GM18526 (cell line): ENCODE measurements around the gene PDZD8.

ENCODE experiments used
- POLR2A ChIP-seq: IDR thresholded peaks from 3 replicates; pipeline ENCODE4 v1.6.1; 2011; ENCODE audit not compliant: insufficient read length; ENCODE audit errors: extremely low read depth

PDZD8 gene

DNA sequence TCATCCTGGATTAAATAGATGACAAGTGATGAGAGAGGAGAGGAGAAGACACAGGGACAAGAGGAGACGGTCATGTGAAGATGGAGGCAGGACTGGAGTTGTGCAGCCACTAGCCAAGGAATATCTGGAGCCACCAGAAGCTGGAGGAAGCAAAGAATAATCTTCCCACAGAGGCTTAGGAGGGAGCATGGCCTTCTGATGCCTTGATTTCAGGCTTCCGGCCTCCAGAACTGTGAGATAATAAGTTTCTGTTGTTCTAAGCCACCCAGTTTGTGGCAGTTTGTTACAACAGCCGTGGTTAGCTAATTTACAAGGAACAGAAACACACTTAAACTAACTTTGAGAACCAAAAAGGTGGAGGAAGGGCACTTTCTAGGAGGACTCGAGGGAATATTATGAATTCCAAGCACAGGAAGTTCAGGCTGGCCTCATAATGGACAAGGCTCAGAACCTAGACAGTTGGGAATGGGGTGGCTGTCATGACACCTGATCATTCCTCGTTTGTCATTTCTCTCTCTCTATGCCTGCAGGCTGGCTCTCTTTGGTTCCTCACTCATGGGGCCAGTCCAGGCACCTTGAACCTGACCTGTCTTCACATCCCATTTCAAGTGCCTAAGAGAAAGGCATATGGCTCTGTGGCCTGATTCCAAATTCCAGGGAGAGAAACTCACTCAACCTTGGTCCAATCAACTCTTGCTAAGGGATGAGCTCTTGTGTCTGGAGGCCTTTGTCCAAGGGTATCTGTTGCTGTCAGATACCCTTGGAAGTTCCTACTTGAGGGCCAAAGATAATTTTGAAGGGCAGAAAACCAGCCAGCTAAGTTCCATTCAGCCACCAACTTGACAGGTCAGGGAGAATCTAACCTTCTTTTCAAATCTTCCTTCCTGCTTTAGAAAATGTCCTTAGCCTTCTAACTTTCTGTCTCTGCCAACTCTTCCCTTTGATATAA, 33.5 kb upstream of the PDZD8 start:
- no peak for TF ChIP-seq POLR2A

DNA sequence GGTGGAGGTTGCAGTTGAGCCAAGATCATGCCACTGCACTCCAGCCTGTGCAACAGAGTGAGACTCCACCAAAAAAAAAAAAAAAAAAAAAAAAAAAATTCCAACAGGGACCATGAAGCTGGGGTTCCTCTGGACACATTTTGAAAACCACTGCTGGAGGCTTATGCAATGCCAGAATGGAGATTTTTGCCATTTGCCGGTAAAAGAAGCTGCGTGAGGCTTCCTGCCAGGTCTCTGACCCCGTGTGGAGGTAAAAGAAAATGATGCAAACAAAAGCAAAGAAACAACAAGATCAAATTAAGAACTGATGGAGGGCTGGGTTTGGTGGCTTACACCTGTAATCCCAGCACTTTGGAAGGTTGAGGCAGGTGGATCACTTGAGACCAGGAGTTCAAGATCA, 30.5 kb upstream of the PDZD8 start:
- TF ChIP-seq POLR2A = no peak

DNA sequence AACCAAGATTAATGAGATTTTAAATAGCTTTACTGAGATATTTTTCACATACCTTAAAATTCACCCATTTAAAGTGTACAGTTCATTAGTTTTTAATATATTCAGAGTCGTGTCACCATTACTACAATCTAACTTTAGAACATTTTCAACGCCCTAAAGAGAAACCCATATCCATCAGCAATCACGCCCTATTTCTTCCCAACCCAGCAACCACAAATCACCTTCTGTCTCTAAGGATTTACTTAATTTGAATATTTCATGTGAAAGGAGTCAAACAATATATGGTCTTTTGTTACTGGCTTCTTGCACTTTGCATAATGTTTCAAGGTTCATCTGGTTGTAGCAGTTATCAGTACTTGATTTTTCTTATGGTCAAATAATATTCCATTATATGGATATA, 25.1 kb upstream of the PDZD8 start:
- TF ChIP-seq POLR2A = no peak

DNA sequence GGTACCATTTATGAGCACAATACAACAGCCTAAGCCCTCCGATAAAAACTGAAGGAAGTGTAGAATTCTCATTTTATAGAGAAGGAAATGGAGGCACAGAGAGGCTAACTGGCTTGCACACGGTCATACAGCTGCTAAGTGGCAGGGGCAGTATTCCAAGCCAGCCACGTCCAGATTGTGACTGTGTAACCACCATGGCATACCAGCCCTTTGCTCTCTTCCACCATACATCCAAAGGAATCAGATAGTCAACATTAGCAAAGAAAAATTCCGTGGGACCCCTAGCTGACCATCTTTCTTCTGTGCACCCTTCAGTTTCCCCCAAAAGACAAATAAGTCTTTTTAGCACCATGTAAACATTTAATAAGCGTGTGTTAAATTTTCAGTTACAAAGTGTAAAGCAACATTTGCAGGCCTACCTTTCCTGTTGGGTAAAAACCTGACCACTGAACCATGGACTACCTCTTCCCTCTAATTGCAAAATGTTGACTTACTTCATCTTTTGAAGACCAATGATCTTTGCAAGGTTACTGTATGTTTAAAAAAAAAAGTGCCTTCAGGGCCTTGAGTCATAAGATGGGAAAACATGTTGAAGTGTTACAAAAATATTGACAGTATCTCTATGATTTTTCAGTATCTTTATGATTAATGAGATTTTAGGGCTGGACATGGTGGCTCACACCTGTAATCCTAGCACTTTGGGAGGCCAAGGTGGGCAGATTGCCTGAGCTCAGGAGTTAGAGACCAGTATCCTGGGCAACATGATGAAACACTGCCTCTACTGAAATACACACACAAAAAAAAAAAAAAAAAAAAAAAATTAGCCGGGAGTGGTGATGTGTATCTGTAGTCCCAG, 24.3 kb upstream of the PDZD8 start:
- TF ChIP-seq POLR2A = no peak

DNA sequence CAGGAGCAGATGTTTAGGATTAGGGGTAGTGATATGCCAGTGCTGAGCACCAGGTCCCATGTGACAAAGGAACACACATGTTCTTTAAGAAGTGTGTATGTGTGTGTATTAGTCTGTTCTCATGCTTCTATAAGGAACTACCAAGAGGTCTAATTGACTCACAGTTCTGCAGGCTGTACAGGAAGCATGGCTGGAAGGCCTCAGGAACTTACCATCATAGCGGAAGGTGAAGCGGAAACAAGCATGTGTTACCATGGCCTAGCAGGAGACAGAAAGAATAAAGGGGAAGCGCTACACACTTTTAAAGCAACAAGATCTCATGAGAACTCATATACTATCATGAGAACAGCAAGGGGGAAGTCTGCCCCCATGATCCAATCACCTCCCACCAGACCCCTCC, 22.8 kb upstream of the PDZD8 start:
- no peak for TF ChIP-seq POLR2A

DNA sequence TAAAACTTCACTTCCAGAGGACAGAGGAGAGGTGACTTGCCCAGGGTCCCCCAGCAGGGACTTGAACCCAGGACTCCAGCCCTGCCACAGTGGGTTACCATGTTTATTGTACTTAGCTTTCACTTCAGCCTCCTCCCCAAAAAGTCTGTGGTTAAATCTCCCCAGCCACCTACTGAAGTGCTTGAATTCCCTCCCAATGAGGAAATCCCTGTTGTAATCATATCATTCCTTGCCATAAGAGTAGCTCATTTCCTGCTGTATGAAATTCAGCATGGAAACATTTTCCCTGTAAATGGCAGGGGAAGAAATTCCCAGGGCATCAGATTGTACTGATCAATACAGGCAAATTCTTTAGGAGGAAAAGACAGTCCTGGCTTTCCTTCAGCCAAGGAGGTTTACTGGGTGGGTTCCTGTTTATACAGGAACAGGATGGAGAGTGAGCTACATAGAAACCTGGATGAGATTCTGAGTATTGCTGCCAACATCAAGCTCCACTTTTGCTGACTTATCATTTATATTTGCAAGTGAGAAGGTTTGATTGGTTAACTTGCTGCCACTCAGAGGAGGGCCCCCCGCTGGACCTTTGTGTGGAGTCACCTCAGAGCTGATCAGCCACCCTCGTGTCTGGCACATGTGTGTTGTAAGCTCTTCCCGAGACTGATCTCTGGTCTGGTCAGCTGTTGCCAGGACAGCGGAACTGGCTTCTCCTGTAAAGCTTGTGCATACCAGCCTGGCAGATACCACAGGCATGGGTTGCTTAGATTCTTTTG, 16.4 kb upstream of the PDZD8 start:
- no peak for TF ChIP-seq POLR2A

DNA sequence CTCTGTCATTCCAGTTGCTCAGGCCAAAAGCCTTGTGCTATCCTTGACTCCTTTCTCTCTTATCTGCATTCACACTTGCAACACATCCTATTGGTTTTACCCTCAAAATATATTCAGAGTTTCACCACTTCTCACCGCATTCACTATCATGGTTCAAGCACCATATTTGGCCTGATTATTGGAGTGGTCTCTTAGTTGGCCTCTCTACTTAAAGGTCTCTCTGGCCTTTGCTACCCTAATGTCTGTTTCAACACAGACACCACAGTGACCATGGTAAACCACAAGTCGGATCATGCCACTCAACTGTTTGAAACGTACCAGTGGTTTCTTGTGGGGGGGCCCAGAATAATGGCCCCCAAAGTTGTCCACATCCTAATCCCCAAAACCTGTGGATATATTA, 15.2 kb upstream of the PDZD8 start:
- no peak for TF ChIP-seq POLR2A

DNA sequence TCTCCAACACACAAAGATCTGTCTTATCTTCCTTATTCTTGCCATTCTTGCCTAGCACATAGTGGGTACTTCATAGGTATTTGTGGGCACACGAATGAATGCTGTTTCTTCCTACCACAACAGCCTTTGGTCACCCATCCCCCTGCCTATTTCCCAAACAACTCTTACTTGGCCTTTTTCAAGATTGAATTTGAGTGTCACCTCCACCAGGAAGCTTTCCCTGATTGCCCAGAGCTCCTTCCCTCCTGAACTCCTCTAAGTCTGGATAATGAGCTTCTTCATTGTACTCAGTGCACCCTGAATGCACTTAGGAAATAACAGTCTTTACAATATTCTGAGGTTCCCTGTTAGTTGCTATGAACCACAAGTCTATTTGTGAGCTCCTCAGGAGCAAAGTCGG, 11.6 kb upstream of the PDZD8 start:
- no peak for TF ChIP-seq POLR2A

DNA sequence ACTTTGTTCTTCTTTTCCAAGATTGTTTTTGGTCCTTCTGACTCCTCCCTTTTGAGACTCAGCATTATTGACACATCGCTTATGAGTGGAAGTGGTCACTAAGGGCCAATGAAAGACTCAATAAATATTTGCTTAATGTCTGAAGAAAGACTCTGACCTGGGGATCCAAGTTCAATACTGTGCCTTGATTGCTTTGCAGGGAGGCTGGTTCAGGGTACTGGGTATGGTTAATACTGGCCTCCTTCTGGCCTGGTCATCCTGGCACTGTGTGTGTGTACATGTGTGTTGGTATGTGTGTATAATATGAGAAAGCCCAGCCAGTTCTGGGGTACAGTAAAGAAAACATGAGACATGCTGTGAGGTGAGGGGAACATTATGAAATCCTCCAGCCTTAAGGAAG, 7.6 kb upstream of the PDZD8 start:
- no peak for TF ChIP-seq POLR2A

DNA sequence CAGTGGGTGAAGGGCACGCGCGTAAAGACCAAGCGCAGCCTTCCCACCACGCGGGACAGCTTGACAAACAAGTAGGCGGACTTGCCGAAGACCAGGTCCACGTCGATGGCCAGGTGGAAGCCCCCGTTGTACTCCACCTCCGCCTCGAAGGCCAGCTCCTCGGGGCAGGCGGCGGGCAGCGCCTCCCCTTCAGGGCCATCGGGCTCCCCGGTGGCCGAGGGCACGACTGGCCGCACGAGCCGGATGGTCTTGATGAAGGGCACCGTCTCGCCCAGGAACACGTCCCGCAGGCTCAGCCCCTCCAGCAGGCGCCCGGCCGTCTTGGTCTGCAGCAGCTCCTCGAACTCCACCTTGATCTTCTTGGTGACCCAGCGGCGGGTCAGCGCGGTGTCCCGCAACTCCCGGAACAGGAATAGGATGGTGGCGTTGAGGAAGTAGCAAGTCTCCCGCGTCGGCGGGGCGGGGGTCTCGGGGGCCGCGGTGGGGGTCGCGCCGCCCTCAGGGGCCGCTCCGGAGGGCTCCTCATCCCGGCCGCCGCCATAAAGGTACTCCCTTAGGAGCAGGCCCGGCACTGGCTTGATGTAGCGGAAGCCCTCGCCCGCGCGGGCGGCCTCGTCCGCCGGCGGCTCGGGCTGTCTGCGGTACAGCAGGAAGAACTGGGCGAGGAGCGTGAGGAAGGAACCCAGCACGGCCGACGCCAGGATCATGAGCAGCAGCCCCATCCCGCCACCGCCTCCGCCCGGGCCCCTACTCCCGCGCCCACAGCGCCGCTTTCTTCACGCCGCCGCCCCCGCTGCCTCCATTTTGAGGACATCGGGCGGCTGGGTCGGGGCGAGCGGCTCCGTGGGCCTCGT, 507 bp downstream of the PDZD8 start:
- TF ChIP-seq POLR2A = no peak

DNA sequence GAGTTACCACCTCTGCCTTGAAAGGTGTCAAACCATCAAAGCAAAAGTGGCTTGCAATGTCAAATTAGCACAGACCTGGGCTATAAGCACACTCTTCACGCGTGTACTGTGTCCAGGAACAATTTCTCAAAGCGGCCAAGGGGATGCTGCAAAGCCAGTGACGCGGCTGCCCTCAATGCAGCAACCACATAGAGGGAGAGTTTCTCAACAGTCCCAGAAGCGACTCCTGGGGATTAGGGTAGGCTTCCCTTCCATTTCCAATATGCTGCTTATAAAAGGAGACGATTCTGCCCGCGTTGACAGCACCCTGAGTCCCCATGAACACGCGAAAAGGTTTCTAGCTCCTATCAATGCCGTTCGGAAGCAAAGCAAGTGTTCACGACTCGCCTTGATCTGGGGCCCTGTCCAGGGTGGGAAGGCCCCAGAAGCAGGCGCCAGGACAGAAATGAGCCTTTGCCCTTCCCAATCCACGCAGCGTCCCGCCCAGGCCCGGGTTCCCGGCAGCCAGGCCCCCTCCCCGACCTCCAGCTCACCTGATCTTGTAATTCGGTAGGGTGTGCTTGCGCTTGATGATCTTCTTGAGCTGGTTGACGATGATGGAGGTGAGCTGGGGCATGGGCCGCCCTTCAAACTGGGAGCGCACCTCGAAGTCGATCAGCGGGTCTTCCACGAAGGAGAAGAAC, 1.3 kb downstream of the PDZD8 start:
- no peak for TF ChIP-seq POLR2A

DNA sequence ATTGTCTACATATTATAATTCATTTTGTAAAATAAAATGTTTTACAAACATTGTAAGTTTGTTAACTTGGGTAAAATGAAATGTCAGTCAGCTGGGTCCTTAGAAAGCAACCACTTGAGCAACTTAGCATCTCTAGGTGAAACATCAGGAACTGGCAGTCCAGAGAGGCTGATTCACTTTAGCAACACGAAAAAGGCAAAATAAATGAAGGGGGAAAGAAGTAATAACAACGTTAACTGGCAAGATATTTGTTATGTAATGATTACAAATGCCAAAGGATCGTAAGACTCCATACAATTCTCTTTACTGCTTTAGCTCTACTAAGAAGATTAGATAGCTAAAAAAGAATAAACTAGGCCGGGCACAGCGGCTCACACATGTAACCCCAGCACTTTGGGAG, 5.0 kb downstream of the PDZD8 start:
- no peak for TF ChIP-seq POLR2A

DNA sequence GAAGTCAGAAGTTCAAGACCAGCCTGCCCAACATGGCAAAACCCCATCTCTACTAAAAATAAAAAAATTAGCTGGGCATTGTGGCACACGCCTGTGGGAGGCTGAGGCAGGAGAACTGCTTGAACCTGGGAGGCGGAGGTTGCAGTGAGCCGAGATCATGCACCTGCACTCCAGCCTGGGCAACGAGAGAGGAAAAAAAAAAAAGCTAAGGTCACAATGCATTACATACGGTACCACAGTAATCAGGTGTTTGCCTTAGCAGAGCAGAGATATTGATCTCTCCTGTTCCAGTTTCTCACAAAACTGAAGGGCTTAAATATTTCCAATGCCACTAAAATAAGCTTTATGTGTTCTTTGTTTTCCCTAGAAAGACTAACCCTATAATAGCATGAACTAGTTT, 7.5 kb downstream of the PDZD8 start:
- TF ChIP-seq POLR2A = no peak

DNA sequence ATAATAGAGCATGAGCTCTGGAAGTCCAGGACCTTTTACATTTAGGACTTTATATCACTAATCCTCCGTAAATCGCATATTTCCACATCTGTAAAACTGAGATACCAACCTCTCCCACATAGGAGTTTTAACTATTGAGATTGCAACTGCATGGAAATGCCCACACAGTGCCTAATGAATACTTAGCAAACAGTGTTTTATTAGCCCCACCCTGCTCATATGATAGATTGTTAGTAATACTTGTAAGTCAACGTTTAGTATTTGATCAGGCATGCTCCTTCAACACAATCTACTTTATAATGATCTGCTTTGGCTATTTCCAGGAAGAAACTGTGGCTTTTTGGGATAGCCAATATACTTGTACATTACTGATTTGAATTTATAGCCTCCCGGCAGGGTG, 8.5 kb downstream of the PDZD8 start:
- no peak for TF ChIP-seq POLR2A

DNA sequence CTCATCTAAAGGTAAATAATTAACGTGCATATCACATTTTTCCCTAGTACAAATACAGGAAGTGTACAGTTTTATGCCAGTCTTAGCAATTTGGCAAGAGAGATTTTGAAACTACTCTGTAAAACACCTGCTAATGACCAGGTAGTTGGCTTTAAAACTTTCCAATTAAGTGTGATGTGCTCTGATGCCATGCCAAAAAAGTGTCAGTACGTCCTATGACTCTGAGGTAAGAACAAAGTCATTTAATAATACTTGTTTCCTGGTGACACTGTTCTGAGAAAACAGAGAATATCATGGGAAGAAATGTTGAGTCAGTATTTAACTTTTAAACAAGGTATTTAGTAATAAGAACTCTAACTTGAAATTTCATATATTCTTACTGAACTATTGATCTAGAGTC, 9.6 kb downstream of the PDZD8 start:
- TF ChIP-seq POLR2A = no peak
